HEK293 (cell line): ENCODE measurements around the gene ACAN.

Experiments used
- CTCF ChIA-PET: fragments of 350-600 bp; formaldehyde crosslinking; extraction: SDS; loops from one replicate; lab custom pipeline; 2021; ENCODE audit warnings: antibody characterized with exemption; lab: Yijun Ruan, JAX
- POLR2A ChIA-PET: fragments of 300-600 bp; formaldehyde crosslinking; extraction: SDS; loops from one replicate; lab custom pipeline; 2020; ENCODE audit warnings: antibody characterized with exemption, inconsistent platforms; lab: Yijun Ruan, JAX
- H3K27ac ChIP-seq: fragments of 200-500 bp; sonication (Bioruptor generic); 2 replicates; pipeline ENCODE4 v1.5.1; 2014; ENCODE audit warnings: low read depth, low read length, control low read depth, inconsistent platforms; ENCODE audit errors: extremely low read depth
- H3K36me3 ChIP-seq, 2 experiments: fragments of 200-500 bp in 1 of 2; sonication (Bioruptor generic) in 1 of 2; 1 replicate in 1 of 2; 2 replicates in 1 of 2; pipeline ENCODE4 v1.5.1; 2014 to 2017; ENCODE audit warnings: inconsistent platforms in 2 of 2, low read length in 2 of 2; ENCODE audit not compliant: control insufficient read depth in 2 of 2, insufficient read depth in 1 of 2
- H3K4me1 ChIP-seq: fragments of 200-500 bp; sonication (Bioruptor generic); 2 replicates; pipeline ENCODE4 v1.5.1; 2014; ENCODE audit warnings: mild to moderate bottlenecking, low read length, inconsistent platforms; ENCODE audit not compliant: control insufficient read depth, insufficient read depth
- H3K4me3 ChIP-seq: 2 replicates; pipeline ENCODE4 v1.5.1; 2011; ENCODE audit warnings: low read depth, mild to moderate bottlenecking, control low read depth, low read length, moderate library complexity
- H3K9me3 ChIP-seq: fragments of 200-500 bp; sonication (Bioruptor generic); 2 replicates; pipeline ENCODE4 v1.5.1; 2014; ENCODE audit warnings: low read depth, low read length, inconsistent platforms; ENCODE audit not compliant: control insufficient read depth, insufficient read depth
- KLF16 ChIP-seq: fragments of 450-650 bp; formaldehyde crosslinking; IDR thresholded peaks from 2 replicates; pipeline ENCODE4 v1.5.1; 2017; ENCODE audit warnings: missing biosample characterization, missing genetic modification characterization
- KLF8 ChIP-seq: fragments of 450-650 bp; formaldehyde crosslinking; IDR thresholded peaks from 2 replicates; pipeline ENCODE4 v1.5.1; 2016; ENCODE audit warnings: missing biosample characterization, missing genetic modification characterization
- ZFHX2 ChIP-seq: fragments of 450-650 bp; formaldehyde crosslinking; conservative IDR thresholded peaks from 2 replicates; pipeline ENCODE4 v1.5.1; 2016; ENCODE audit warnings: missing biosample characterization, missing genetic modification characterization
- ZFP41 ChIP-seq: fragments of 450-650 bp; formaldehyde crosslinking; IDR thresholded peaks from 2 replicates; pipeline ENCODE4 v1.5.1; 2016; ENCODE audit warnings: missing biosample characterization, missing genetic modification characterization, borderline replicate concordance
- ZNF10 ChIP-seq: fragments of 450-650 bp; formaldehyde crosslinking; IDR thresholded peaks from 2 replicates; pipeline ENCODE4 v1.5.1; 2017; ENCODE audit warnings: missing biosample characterization, missing genetic modification characterization
- ZNF19 ChIP-seq: fragments of 450-650 bp; formaldehyde crosslinking; IDR thresholded peaks from 2 replicates; pipeline ENCODE4; 2016; ENCODE audit warnings: missing biosample characterization, missing genetic modification characterization, low read depth
- ZNF292 ChIP-seq: fragments of 450-650 bp; formaldehyde crosslinking; IDR thresholded peaks from 2 replicates; pipeline ENCODE4 v1.5.1; 2016; ENCODE audit warnings: low read depth, missing biosample characterization, missing genetic modification characterization, borderline replicate concordance
- ZNF335 ChIP-seq: fragments of 450-650 bp; formaldehyde crosslinking; conservative IDR thresholded peaks from 2 replicates; pipeline ENCODE4 v1.5.1; 2016; ENCODE audit warnings: missing biosample characterization, missing genetic modification characterization
- ZNF366 ChIP-seq: fragments of 450-650 bp; formaldehyde crosslinking; conservative IDR thresholded peaks from 2 replicates; pipeline ENCODE4 v1.5.1; 2016; ENCODE audit warnings: missing biosample characterization, missing genetic modification characterization
- ZNF426 ChIP-seq: fragments of 450-650 bp; formaldehyde crosslinking; IDR thresholded peaks from 2 replicates; pipeline ENCODE4 v1.5.1; 2017; ENCODE audit warnings: missing biosample characterization, missing genetic modification characterization, mild to moderate bottlenecking, inconsistent platforms, moderate library complexity
- ZNF544 ChIP-seq: fragments of 450-650 bp; formaldehyde crosslinking; IDR thresholded peaks from 2 replicates; pipeline ENCODE4 v1.5.0; 2017; ENCODE audit warnings: missing biosample characterization, missing genetic modification characterization
- TF ChIP-seq, protein P1 (sequence below): fragments of 450-650 bp; IDR thresholded peaks from 2 replicates; pipeline ENCODE4 v1.5.1; 2018; ENCODE audit warnings: missing biosample characterization, mild to moderate bottlenecking, missing genetic modification characterization
- TF ChIP-seq, protein P2 (sequence below): fragments of 450-650 bp; formaldehyde crosslinking; IDR thresholded peaks from 2 replicates; pipeline ENCODE4 v1.5.1; 2017; ENCODE audit warnings: missing biosample characterization, mild to moderate bottlenecking, missing genetic modification characterization, moderate library complexity
- TF ChIP-seq, protein P3 (sequence below): fragments of 450-650 bp; formaldehyde crosslinking; IDR thresholded peaks from 2 replicates; pipeline ENCODE4 v1.5.1; 2016; ENCODE audit warnings: missing biosample characterization, missing genetic modification characterization
- TF ChIP-seq, protein P4 (sequence below): fragments of 450-650 bp; formaldehyde crosslinking; conservative IDR thresholded peaks from 2 replicates; pipeline ENCODE4 v1.5.1; 2016; ENCODE audit warnings: low read depth, missing biosample characterization, missing genetic modification characterization
- TF ChIP-seq, protein P5 (sequence below): fragments of 450-650 bp; formaldehyde crosslinking; IDR thresholded peaks from 2 replicates; pipeline ENCODE4 v1.5.1; 2016; ENCODE audit warnings: missing biosample characterization, missing genetic modification characterization
- TF ChIP-seq, protein P6 (sequence below): fragments of 450-650 bp; formaldehyde crosslinking; IDR thresholded peaks from 2 replicates; pipeline ENCODE4 v1.5.1; 2017; ENCODE audit warnings: missing biosample characterization, missing genetic modification characterization
- TF ChIP-seq, protein P7 (sequence below): fragments of 450-650 bp; formaldehyde crosslinking; IDR thresholded peaks from 2 replicates; pipeline ENCODE4 v1.5.1; 2016; ENCODE audit warnings: missing biosample characterization, missing genetic modification characterization

ACAN gene

DNA sequence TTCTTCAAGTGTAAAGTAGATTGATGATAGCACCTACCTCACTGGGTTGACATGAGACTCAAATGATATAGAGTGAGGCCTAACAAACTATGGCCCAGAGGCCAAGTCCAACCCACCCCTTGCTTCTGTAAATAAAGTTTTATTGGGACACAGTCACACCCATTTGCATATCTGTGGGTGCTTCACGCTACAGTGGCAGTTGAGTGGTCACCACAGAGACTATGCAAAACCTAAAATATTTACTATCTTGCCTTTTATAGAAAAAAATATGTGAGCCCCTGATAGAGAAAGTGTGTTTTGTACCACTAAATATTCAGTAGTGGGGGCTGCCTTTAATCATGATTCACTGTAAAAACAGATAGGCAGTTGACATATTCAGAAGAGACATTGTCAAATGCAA lies 38.0 kb downstream of the ACAN start:
- H3K4me1 ChIP-seq: no peaks in the 10 kb centered on the region
- H3K27ac ChIP-seq: no peak overlapping the region
- H3K4me3 ChIP-seq: no peak overlapping the region
- H3K36me3 ChIP-seq: no peaks in the 10 kb centered on the region
- TF ChIP-seq KLF16 (tag by site-specific recombination): no peak
- no peak for TF ChIP-seq ZFHX2 (tag by site-specific recombination)
- no peak for TF ChIP-seq ZNF10 (tag by site-specific recombination)
- no peak for TF ChIP-seq KLF8 (tag by site-specific recombination)
- TF ChIP-seq, protein P1, sequence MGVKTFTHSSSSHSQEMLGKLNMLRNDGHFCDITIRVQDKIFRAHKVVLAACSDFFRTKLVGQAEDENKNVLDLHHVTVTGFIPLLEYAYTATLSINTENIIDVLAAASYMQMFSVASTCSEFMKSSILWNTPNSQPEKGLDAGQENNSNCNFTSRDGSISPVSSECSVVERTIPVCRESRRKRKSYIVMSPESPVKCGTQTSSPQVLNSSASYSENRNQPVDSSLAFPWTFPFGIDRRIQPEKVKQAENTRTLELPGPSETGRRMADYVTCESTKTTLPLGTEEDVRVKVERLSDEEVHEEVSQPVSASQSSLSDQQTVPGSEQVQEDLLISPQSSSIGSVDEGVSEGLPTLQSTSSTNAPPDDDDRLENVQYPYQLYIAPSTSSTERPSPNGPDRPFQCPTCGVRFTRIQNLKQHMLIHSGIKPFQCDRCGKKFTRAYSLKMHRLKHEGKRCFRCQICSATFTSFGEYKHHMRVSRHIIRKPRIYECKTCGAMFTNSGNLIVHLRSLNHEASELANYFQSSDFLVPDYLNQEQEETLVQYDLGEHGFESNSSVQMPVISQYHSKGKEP: no peak
- TF ChIP-seq ZFP41: no peak
- TF ChIP-seq ZNF366 (tag by site-specific recombination): no peak
- TF ChIP-seq ZNF426: no peak
- TF ChIP-seq, protein P2, sequence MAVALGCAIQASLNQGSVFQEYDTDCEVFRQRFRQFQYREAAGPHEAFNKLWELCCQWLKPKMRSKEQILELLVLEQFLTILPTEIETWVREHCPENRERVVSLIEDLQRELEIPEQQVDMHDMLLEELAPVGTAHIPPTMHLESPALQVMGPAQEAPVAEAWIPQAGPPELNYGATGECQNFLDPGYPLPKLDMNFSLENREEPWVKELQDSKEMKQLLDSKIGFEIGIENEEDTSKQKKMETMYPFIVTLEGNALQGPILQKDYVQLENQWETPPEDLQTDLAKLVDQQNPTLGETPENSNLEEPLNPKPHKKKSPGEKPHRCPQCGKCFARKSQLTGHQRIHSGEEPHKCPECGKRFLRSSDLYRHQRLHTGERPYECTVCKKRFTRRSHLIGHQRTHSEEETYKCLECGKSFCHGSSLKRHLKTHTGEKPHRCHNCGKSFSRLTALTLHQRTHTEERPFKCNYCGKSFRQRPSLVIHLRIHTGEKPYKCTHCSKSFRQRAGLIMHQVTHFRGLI: no peak
- TF ChIP-seq, protein P3, sequence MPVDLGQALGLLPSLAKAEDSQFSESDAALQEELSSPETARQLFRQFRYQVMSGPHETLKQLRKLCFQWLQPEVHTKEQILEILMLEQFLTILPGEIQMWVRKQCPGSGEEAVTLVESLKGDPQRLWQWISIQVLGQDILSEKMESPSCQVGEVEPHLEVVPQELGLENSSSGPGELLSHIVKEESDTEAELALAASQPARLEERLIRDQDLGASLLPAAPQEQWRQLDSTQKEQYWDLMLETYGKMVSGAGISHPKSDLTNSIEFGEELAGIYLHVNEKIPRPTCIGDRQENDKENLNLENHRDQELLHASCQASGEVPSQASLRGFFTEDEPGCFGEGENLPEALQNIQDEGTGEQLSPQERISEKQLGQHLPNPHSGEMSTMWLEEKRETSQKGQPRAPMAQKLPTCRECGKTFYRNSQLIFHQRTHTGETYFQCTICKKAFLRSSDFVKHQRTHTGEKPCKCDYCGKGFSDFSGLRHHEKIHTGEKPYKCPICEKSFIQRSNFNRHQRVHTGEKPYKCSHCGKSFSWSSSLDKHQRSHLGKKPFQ (tag by site-specific recombination): no peak
- TF ChIP-seq, protein P4, sequence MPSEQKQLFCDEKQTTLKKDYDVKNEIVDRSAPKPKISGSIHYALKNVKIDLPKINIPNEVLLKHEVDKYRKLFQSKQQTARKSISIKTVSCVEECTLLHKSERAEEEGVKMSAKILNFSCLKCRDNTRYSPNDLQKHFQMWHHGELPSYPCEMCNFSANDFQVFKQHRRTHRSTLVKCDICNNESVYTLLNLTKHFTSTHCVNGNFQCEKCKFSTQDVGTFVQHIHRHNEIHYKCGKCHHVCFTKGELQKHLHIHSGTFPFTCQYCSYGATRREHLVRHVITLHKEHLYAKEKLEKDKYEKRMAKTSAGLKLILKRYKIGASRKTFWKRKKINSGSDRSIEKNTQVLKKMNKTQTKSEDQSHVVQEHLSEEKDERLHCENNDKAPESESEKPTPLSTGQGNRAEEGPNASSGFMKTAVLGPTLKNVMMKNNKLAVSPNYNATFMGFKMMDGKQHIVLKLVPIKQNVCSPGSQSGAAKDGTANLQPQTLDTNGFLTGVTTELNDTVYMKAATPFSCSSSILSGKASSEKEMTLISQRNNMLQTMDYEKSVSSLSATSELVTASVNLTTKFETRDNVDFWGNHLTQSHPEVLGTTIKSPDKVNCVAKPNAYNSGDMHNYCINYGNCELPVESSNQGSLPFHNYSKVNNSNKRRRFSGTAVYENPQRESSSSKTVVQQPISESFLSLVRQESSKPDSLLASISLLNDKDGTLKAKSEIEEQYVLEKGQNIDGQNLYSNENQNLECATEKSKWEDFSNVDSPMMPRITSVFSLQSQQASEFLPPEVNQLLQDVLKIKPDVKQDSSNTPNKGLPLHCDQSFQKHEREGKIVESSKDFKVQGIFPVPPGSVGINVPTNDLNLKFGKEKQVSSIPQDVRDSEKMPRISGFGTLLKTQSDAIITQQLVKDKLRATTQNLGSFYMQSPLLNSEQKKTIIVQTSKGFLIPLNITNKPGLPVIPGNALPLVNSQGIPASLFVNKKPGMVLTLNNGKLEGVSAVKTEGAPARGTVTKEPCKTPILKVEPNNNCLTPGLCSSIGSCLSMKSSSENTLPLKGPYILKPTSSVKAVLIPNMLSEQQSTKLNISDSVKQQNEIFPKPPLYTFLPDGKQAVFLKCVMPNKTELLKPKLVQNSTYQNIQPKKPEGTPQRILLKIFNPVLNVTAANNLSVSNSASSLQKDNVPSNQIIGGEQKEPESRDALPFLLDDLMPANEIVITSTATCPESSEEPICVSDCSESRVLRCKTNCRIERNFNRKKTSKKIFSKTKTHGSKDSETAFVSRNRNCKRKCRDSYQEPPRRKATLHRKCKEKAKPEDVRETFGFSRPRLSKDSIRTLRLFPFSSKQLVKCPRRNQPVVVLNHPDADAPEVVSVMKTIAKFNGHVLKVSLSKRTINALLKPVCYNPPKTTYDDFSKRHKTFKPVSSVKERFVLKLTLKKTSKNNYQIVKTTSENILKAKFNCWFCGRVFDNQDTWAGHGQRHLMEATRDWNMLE (tag by site-specific recombination): no peak
- TF ChIP-seq ZNF292 (tag by site-specific recombination): no peak
- TF ChIP-seq, protein P5, sequence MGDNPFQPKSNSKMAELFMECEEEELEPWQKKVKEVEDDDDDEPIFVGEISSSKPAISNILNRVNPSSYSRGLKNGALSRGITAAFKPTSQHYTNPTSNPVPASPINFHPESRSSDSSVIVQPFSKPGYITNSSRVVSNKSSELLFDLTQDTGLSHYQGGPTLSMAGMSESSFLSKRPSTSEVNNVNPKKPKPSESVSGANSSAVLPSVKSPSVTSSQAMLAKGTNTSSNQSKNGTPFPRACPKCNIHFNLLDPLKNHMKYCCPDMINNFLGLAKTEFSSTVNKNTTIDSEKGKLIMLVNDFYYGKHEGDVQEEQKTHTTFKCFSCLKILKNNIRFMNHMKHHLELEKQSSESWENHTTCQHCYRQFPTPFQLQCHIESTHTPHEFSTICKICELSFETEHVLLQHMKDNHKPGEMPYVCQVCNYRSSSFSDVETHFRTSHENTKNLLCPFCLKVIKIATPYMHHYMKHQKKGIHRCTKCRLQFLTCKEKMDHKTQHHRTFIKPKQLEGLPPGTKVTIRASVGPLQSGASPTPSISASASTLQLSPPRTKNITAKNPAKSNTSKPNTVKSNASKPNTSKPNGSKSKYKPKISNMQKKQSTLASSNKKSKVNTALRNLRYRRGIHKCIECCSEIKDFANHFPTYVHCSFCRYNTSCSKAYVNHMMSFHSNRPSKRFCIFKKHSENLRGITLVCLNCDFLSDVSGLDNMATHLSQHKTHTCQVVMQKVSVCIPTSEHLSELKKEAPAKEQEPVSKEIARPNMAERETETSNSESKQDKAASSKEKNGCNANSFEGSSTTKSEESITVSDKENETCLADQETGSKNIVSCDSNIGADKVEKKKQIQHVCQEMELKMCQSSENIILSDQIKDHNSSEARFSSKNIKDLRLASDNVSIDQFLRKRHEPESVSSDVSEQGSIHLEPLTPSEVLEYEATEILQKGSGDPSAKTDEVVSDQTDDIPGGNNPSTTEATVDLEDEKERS: no peak
- no peak for TF ChIP-seq ZNF19 (tag by site-specific recombination)
- TF ChIP-seq, protein P6, sequence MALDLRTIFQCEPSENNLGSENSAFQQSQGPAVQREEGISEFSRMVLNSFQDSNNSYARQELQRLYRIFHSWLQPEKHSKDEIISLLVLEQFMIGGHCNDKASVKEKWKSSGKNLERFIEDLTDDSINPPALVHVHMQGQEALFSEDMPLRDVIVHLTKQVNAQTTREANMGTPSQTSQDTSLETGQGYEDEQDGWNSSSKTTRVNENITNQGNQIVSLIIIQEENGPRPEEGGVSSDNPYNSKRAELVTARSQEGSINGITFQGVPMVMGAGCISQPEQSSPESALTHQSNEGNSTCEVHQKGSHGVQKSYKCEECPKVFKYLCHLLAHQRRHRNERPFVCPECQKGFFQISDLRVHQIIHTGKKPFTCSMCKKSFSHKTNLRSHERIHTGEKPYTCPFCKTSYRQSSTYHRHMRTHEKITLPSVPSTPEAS (tag by site-specific recombination): no peak
- TF ChIP-seq ZNF335 (tag by site-specific recombination): no peak
- TF ChIP-seq, protein P7, sequence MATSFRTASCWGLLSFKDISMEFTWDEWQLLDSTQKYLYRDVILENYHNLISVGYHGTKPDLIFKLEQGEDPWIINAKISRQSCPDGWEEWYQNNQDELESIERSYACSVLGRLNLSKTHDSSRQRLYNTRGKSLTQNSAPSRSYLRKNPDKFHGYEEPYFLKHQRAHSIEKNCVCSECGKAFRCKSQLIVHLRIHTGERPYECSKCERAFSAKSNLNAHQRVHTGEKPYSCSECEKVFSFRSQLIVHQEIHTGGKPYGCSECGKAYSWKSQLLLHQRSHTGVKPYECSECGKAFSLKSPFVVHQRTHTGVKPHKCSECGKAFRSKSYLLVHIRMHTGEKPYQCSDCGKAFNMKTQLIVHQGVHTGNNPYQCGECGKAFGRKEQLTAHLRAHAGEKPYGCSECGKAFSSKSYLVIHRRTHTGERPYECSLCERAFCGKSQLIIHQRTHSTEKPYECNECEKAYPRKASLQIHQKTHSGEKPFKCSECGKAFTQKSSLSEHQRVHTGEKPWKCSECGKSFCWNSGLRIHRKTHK (tag by site-specific recombination): no peak
- TF ChIP-seq ZNF544: no peak
- ChIA-PET POLR2A (no interaction called here), CTCF (interaction anchor here (0.6 kb wide), 1 partner anchor 267 kb away, joined by 4 read pairs; no protein-coding TSS in a partner anchor)
- H3K9me3 ChIP-seq: no peaks in the 10 kb centered on the region
